Kidney epithelial cell (primary cell): ENCODE results near the gene CXorf49. TPM values are rescaled to one million over a fixed set of nuclear protein-coding genes. Genes with fewer than 3 reads are reported as not detected.

Experiments
- DNase-seq: peaks from one replicate; pipeline ENCODE4 v3.0.0-alpha.2; 2010; ENCODE audit warnings: low read depth
- H3K27me3 ChIP-seq: 2 replicates; pipeline ENCODE4 v1.6.0; 2011; ENCODE audit warnings: low read length; ENCODE audit not compliant: control insufficient read depth, insufficient read depth
- H3K36me3 ChIP-seq: 2 replicates; pipeline ENCODE4 v1.5.1; 2011; ENCODE audit warnings: low read length; ENCODE audit not compliant: control insufficient read depth, insufficient read depth
- H3K4me3 ChIP-seq: 2 replicates; pipeline ENCODE4 v1.5.1; 2011; ENCODE audit warnings: low read depth, mild to moderate bottlenecking, control low read depth, low read length
- CTCF ChIP-seq: IDR thresholded peaks from 2 replicates; pipeline ENCODE4 v1.5.1; 2011; ENCODE audit warnings: mild to moderate bottlenecking, moderate library complexity, low read length, control low read depth, inconsistent platforms; ENCODE audit not compliant: insufficient read depth, poor library complexity, severe bottlenecking
- total RNA-seq: library from RNA; depleted of rRNA; stranded (reverse); fragments of >200 nt; gene quantifications from 2 replicates; pipeline ENCODE4 v1.2.3, GENCODE V29; 2015

Gene CXorf49
- total RNA-seq, 1 donor from 2014 or later: 80.7 TPM

GRCh38 chrX:71666240-71667223, 51.6 kb downstream of the CXorf49 start:
- DNase-seq: no peak
- Histone ChIP-seq H3K4me3 (no peak overlapping the region), H3K36me3 (no peaks in the 10 kb centered on the region), H3K27me3 (no peaks in the 10 kb centered on the region)
- no peak for TF ChIP-seq CTCF

- TF ChIP-seq CTCF: no peak
- H3K36me3 ChIP-seq: no peaks in the 10 kb centered on the region
- no peak overlapping the region for H3K4me3 ChIP-seq
- no peak for DNase-seq
- no peaks in the 10 kb centered on the region for H3K27me3 ChIP-seq
These were observed 52.3 kb downstream of the CXorf49 start for GRCh38 chrX:71665747-71666146.

- H3K27me3 ChIP-seq: no peaks in the 10 kb centered on the region
- H3K4me3 ChIP-seq: no peak overlapping the region
- TF ChIP-seq CTCF: no peak
- no peaks in the 10 kb centered on the region for H3K36me3 ChIP-seq
- no peak for DNase-seq
These were observed 53.1 kb downstream of the CXorf49 start for GRCh38 chrX:71664889-71665491.

Other genes starting within 250 kb of the CXorf49 start
- gene OGT, start 185.2 kb downstream of the CXorf49 start, total RNA-seq: 71.7 and 82.2 TPM in 2 replicates
- 3.1 and 4.1 TPM in 2 replicates for gene GCNA, start 139.8 kb downstream of the CXorf49 start, total RNA-seq
- not detected in 2 replicates for gene CXCR3, start 99.8 kb downstream of the CXorf49 start, total RNA-seq
- not detected in 2 replicates for gene CXorf49B, start 45.1 kb upstream of the CXorf49 start, total RNA-seq
- gene NHSL2, start 192.6 kb upstream of the CXorf49 start, total RNA-seq: 1.4 and 1.6 TPM in 2 replicates